T-helper 17 cell (primary cell): ENCODE measurements around the gene NPAS3. TPM values are rescaled to one million over a fixed set of nuclear protein-coding genes. Genes with fewer than 3 reads are reported as not detected.

Experiments used
- ATAC-seq: fragments of 150-1000 bp; cut with Tn5 transposase; 2 replicates; pipeline ENCODE4 v1.10.0; 2021; ENCODE audit warnings: mild to moderate bottlenecking, moderate library complexity
- DNase-seq, 3 donors: peaks; one replicate each; pipeline versions ENCODE4 v3.0.0 to v3.0.0-alpha.2; 2020 to 2021
- H3K9me3 ChIP-seq: one replicate; pipeline ENCODE4 v1.7.0; 2013; ENCODE audit warnings: low read length, mild to moderate bottlenecking; ENCODE audit not compliant: control insufficient read depth, poor library complexity, severe bottlenecking
- H3K27ac Mint-ChIP-seq: one replicate; pipeline ENCODE4 v1.8.0; 2022; ENCODE audit warnings: mild to moderate bottlenecking, moderate library complexity, mixed read lengths
- H3K27me3 Mint-ChIP-seq: one replicate; pipeline ENCODE4 v1.8.0; 2022; ENCODE audit warnings: mixed read lengths
- H3K36me3 Mint-ChIP-seq: one replicate; pipeline ENCODE4 v1.8.0; 2022; ENCODE audit warnings: low read depth, mixed read lengths
- H3K4me1 Mint-ChIP-seq: one replicate; pipeline ENCODE4 v1.8.0; 2022; ENCODE audit warnings: mild to moderate bottlenecking, mixed read lengths
- H3K4me3 Mint-ChIP-seq: one replicate; pipeline ENCODE4 v1.8.0; 2022; ENCODE audit warnings: mild to moderate bottlenecking, moderate library complexity, mixed read lengths
- total RNA-seq, 4 donors: library from RNA in 2 of 4; stranded (reverse) in 2 of 4; gene quantifications; one replicate each; pipeline ENCODE4 v1.2.3 and lab custom pipeline; 2022 to 2026

The NPAS3 gene
- total RNA-seq, 2 donors from 2014 or later: not detected

DNA sequence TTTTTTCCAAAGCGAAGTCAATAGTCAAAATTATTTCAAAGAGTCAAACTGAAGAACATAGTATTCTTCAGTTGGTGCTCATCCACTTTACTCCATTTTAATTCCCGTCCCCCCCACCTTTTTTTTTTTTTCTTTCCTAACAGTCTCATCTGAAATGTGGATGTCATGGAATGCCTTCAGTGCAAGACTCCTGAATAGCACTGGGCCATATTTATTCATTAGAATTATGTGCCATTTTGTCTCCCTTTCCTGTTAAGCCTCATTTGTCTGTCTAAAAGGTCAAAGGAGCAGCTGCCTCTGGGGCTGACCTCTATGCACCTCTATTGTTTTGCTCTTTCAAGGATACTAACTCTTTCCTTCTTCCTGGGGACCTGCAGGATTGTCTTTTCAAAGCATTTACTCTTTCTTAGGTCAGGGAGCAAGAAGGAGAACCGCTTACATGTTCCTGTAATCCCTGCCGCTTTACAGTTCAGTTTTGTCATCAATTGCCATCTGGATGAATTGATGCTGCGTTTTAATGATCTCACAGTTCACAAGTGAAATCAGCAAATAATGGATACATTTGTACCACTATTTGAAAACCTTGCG lies 310.6 kb downstream of the NPAS3 start:
- no peaks in the 10 kb centered on the region for H3K27me3 Mint-ChIP-seq
- no peak overlapping the region for H3K27ac Mint-ChIP-seq
- H3K36me3 Mint-ChIP-seq: no peaks in the 10 kb centered on the region
- H3K4me3 Mint-ChIP-seq: no peak overlapping the region
- no peak for ATAC-seq
- H3K9me3 ChIP-seq: no peaks in the 10 kb centered on the region
- no peaks in the 10 kb centered on the region for H3K4me1 Mint-ChIP-seq
- no peak for DNase-seq

DNA sequence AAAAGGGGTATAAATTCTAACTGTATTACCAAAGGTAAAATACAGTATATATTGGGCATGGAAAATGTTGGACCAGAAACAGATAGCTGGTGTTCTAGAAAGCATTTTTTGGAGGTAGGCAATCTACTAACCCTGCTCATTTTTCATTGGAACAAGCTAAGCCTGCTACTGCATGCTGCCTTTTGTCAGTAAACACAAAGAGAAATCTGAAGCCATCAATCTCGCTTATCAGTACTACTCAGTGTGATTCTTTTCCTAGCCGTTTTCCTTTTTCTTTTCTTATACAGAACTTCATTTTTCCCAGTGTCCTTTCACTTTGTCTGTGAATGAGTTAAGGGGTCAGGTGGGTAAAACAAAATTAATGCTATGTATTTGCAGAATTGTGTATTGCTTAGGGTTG lies 312.3 kb downstream of the NPAS3 start:
- Mint-ChIP-seq H3K4me1 (no peaks in the 10 kb centered on the region), H3K4me3 (no peak overlapping the region), H3K36me3 (no peaks in the 10 kb centered on the region), H3K27ac (no peak overlapping the region), H3K27me3 (no peaks in the 10 kb centered on the region)
- H3K9me3 ChIP-seq: no peaks in the 10 kb centered on the region
- no peak for ATAC-seq
- DNase-seq: no peak

DNA sequence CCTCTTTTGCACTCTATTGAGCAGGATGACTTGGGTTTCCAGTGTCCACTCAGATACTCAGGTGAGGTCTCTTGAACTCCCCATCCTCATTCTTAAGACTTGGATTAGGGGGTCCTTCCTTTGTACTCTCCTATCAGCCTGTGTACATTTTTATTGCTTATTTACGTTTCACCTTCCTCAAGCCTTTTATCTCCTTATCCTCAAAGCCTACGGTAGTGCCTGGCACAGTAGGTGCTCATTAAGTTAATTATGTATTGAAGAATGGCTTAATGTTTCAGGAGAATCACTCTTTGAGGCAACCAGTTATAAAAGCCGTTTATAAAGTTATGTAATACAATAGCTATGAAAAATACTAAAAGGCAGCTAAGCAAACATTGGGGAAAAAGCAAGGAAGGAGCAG lies 315.7 kb downstream of the NPAS3 start:
- H3K36me3 Mint-ChIP-seq: no peaks in the 10 kb centered on the region
- H3K27ac Mint-ChIP-seq: no peak overlapping the region
- H3K4me3 Mint-ChIP-seq: no peak overlapping the region
- H3K9me3 ChIP-seq: no peaks in the 10 kb centered on the region
- ATAC-seq (no peak), DNase-seq (no peak)
- no peaks in the 10 kb centered on the region for H3K4me1 Mint-ChIP-seq
- H3K27me3 Mint-ChIP-seq: no peaks in the 10 kb centered on the region

DNA sequence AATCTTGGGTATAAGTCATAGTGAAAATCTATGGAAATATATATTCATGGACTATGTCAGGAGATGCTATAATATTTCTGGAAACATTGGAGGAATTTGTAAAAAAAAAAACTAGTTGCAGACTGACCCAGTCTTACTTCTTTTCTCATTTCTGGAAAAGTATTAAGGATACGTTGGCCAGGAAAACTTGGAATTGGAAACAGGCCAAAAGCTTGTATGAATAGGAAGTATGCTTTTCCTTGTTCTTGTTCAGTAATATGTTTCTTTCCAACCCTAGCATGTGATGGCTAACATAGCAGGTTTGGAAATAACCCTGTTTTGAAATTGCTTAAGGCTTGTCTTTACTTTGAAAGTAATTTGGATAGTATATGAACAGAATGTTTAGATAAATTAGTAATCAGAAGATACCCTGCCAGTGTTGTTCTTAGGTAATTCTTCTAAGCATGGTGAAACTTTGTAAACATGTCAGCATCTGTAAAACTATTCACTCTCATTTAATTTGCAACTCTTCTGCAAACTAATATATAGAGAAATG lies 316.2 kb downstream of the NPAS3 start:
- DNase-seq: no peak
- Mint-ChIP-seq H3K36me3 (no peaks in the 10 kb centered on the region), H3K4me1 (no peaks in the 10 kb centered on the region), H3K27me3 (no peaks in the 10 kb centered on the region), H3K4me3 (no peak overlapping the region), H3K27ac (no peak overlapping the region)
- H3K9me3 ChIP-seq: no peaks in the 10 kb centered on the region
- ATAC-seq: no peak

DNA sequence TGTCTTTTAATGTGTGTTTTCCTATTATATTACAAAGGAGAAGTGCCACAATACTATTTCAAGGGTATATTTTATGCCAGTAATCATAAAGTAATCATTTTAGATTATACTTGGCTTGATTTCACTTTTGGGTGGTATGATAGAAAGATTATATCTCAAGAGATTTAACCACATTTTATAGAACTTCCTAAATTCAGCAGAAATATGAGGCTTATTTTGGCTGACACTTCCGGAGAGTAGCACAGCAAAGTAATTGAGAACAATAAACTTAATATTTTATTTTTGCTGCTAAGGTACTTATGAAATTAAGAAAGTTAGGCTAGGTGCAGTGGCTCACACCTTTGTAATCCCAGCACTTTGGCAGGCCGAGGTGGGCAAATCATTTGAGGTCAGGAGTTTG lies 319.1 kb downstream of the NPAS3 start:
- H3K9me3 ChIP-seq: no peaks in the 10 kb centered on the region
- DNase-seq (no peak), ATAC-seq (no peak)
- H3K4me1 Mint-ChIP-seq: no peaks in the 10 kb centered on the region
- no peaks in the 10 kb centered on the region for H3K36me3 Mint-ChIP-seq
- H3K27ac Mint-ChIP-seq: no peak overlapping the region
- H3K4me3 Mint-ChIP-seq: no peak overlapping the region
- no peaks in the 10 kb centered on the region for H3K27me3 Mint-ChIP-seq

DNA sequence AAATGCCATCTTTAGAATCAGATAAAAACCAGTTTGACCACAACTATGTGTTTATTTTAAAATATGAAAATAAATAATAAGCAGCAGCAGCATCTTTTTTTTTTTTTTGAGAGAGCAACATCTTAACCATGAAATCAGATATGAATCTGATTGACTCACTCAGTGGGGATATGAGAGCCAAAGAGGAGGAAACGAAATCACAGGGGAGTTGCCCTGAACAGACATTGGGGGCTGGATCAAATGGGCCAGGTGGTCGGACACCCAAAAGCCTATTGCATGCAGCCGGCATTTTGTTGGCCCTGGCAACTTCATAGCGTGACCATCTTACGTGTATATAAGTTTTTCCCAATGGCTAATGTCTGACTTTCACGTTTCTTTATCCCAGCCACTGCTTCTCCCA lies 321.1 kb downstream of the NPAS3 start:
- Mint-ChIP-seq H3K27me3 (no peaks in the 10 kb centered on the region), H3K27ac (no peak overlapping the region), H3K4me3 (no peak overlapping the region), H3K36me3 (no peaks in the 10 kb centered on the region), H3K4me1 (no peaks in the 10 kb centered on the region)
- H3K9me3 ChIP-seq: no peaks in the 10 kb centered on the region
- ATAC-seq: no peak
- DNase-seq: no peak

DNA sequence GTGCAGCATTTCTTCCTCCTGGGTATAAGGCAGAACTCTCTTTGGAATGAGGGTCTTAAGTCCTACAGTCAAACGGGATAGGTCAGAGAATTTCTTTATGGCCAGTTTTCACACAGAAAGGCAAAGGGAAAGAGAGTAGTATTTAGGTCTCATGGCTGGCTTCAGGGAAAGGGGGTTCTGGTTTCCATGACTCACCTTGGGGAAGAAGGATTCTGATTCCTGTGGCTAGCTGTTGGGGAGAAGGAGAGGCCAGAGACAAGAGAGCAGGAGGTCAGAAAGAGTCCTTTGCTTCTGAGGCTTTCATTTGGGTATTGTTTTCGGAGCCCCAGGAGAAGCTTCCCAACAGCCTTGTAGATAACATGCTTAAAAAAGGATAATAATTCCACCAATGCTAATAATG lies 332.5 kb downstream of the NPAS3 start:
- no peaks in the 10 kb centered on the region for H3K9me3 ChIP-seq
- Mint-ChIP-seq H3K27me3 (no peaks in the 10 kb centered on the region), H3K4me1 (no peaks in the 10 kb centered on the region), H3K27ac (no peak overlapping the region), H3K4me3 (no peak overlapping the region), H3K36me3 (no peaks in the 10 kb centered on the region)
- DNase-seq (no peak), ATAC-seq (no peak)

DNA sequence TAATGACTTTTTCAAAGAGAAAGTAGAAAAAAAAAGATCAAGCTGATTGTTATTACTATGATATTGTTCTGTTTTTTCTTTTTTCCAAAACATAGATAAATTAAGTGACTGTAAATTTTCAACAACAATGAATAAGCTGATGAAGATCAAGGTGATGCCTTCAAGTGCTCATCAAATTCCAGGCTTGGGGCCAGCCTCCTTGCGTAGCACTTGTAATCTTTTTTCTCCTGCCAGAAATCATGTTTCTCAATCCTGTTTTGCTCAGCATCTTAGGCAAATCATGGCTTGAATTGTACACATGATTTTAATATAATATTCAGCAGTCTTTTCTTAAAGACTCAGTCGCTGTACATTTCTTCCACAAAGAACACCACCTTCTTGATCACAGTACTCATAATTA lies 333.2 kb downstream of the NPAS3 start:
- no peaks in the 10 kb centered on the region for H3K27me3 Mint-ChIP-seq
- H3K27ac Mint-ChIP-seq: no peak overlapping the region
- H3K4me3 Mint-ChIP-seq: no peak overlapping the region
- H3K9me3 ChIP-seq: no peaks in the 10 kb centered on the region
- no peaks in the 10 kb centered on the region for H3K36me3 Mint-ChIP-seq
- H3K4me1 Mint-ChIP-seq: no peaks in the 10 kb centered on the region
- ATAC-seq (no peak), DNase-seq (no peak)

DNA sequence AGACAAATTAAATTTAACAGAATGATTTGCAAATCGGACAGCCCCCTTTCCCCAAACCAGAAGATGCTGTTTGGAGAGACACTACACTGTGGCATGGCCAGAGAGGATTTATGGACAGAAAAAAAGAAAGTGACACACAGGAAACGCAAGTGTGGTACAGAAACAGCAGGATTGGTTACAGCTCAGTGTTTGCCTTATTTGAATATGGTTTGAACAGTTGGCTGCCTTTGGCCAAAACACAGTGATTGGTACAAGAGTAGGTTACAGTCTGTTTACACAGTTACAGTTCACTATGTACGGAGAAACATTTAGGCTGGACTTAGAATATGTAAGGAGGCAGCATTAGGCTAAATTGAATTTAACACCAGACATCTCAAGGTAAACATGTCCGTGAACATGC lies 335.3 kb downstream of the NPAS3 start:
- DNase-seq: no peak
- Mint-ChIP-seq H3K4me1 (no peaks in the 10 kb centered on the region), H3K27me3 (no peaks in the 10 kb centered on the region), H3K27ac (no peak overlapping the region), H3K36me3 (no peaks in the 10 kb centered on the region), H3K4me3 (no peak overlapping the region)
- H3K9me3 ChIP-seq: no peaks in the 10 kb centered on the region
- ATAC-seq: no peak

DNA sequence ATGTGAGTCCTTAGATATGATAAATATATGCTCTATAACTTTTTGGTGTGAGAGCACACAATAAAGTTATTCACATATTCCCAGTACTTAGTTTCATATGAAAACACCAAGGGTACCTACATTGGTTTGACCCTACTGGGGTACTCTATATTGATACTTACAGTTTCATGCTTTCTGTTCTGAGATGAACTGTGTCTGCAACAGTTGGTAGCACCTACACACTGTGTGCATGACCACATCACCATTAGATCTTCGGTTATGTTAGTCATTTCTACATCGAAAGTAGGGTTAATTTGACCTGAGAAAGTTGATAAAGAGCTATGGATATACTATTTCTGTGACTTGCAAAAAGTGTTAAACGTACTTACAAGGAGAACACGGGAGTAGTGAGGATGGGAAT lies 337.2 kb downstream of the NPAS3 start:
- no peak for ATAC-seq
- Mint-ChIP-seq H3K27me3 (no peaks in the 10 kb centered on the region), H3K27ac (no peak overlapping the region), H3K4me3 (no peak overlapping the region), H3K4me1 (peaks cover 3% of the 10 kb centered on the region), H3K36me3 (no peaks in the 10 kb centered on the region)
- H3K9me3 ChIP-seq: no peaks in the 10 kb centered on the region
- DNase-seq: no peak

DNA sequence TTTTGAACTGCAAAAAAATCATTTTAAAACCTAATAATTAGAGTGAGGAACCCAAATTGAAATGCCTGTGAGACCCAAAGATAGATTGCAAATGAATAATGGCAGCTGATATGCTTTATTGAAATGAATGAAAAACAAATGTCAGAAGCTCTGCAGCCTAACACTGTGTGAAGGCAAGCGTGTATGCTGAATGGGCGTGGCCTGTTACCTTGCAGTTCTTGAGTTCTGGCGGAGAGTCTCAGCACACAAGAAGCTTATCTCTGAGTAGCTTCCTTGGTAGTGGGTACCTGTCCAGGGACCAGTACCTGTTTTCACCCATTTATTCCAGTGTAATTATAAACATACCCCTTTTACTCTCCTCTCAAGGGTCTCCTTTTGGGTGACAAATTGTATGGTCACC lies 341.2 kb downstream of the NPAS3 start:
- peaks cover 3% of the 10 kb centered on the region for H3K4me1 Mint-ChIP-seq
- no peaks in the 10 kb centered on the region for H3K9me3 ChIP-seq
- ATAC-seq (no peak), DNase-seq (no peak)
- H3K4me3 Mint-ChIP-seq: no peak overlapping the region
- no peaks in the 10 kb centered on the region for H3K27me3 Mint-ChIP-seq
- no peak overlapping the region for H3K27ac Mint-ChIP-seq
- H3K36me3 Mint-ChIP-seq: no peaks in the 10 kb centered on the region

DNA sequence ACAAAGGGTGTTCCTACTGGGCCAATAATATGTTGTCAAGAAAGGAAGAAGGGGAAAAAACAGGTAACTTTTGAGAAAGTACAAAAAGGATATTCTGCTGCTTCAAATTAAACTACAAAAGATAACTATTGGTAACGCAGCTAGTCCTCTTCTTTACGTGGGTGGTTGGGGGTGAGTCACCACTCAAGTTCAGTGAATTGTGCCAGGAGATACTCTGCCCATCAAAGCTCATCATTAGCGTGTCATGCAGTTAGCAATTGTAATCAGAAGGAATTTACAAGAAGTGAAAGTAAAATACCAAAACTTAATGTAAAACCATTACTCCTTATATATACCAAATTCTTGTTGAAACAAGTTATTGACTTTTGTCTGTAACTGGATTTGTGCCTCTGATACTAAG lies 342.0 kb downstream of the NPAS3 start:
- H3K27ac Mint-ChIP-seq: no peak overlapping the region
- ATAC-seq (no peak), DNase-seq (no peak)
- no peaks in the 10 kb centered on the region for H3K36me3 Mint-ChIP-seq
- no peaks in the 10 kb centered on the region for H3K9me3 ChIP-seq
- peaks cover 3% of the 10 kb centered on the region for H3K4me1 Mint-ChIP-seq
- H3K27me3 Mint-ChIP-seq: no peaks in the 10 kb centered on the region
- H3K4me3 Mint-ChIP-seq: no peak overlapping the region

DNA sequence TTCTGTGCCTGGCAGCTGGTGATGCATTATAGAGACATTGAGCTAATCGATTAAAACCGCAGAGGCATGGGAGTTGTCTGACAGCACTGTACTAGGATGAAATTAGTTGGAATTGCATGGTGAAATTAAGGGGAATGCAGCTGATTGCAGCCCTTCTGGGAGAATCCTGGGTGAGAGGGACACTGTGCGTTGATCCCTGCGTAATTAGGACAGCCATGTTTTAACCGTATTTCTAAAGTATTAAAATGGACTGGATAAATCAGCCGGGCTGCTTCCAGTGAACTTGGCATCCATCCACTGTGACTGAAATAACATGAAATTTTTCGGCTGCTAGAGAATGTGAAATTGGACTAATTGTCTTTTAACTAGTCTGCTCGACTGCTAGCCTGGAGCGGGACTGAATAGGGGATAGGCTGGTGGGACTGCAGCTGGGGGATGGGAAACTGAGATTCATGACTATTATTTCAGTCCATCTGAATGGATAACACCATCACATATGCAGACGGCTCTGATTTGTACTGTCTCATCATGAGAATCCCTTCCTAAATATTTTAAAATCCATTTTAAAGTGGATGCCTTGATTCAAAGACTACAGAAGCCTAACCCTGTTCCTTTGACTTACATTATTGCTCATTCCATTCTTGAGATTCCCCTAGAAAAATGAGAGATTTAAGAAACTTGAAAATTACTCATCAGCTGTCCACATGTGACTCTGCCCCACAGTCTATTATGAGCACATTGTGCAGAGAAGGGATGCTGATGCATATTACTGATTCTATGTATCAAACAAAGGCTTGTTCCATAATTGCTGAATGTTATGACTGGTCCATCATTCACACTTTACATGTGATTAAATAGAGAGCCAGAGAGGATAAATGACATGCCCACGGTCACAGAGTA lies 343.9 kb downstream of the NPAS3 start:
- no peaks in the 10 kb centered on the region for H3K9me3 ChIP-seq
- Mint-ChIP-seq H3K27ac (no peak overlapping the region), H3K4me1 (peaks cover 3% of the 10 kb centered on the region), H3K27me3 (no peaks in the 10 kb centered on the region), H3K36me3 (no peaks in the 10 kb centered on the region), H3K4me3 (no peak overlapping the region)
- ATAC-seq: no peak
- no peak for DNase-seq
